Mesenteric fat pad (tissue), 1 donor: Measurements from ENCODE around the gene OPTC. TPM values are rescaled to one million over a fixed set of nuclear protein-coding genes. Genes with fewer than 3 reads are reported as not detected.

ENCODE experiments used
- DNase-seq: peaks from one replicate; pipeline ENCODE4 v3.0.0-alpha.2; 2020; ENCODE audit warnings: low spot score
- total RNA-seq: library from RNA; stranded (reverse); fragmentation: NEBNext Ultra II Directional; extraction: Animal tissue kit (Norgen Biotek cat#: 25700); gene quantifications from one replicate; pipeline ENCODE4 v1.2.1, GENCODE V29; 2021
- donor health status: DM: yes; HTN: yes; CAD: no.

The OPTC gene
- total RNA-seq, 1 donor from 2014 or later = not detected

GRCh38 chr1:203490607-203491006 lies 3.3 kb upstream of the OPTC start:
- no peak for DNase-seq

GRCh38 chr1:203491664-203492063 lies 2.3 kb upstream of the OPTC start:
- DNase-seq = no peak

- DNase-seq = no peak
Observed at GRCh38 chr1:203492082-203492747, 1.7 kb upstream of the OPTC start.

- DNase-seq = no peak
Observed at GRCh38 chr1:203492748-203493130, 1.2 kb upstream of the OPTC start.

- no peak for DNase-seq
Observed at GRCh38 chr1:203495845-203496244, 1.9 kb downstream of the OPTC start.

GRCh38 chr1:203497269-203497777 lies 3.4 kb downstream of the OPTC start:
- no peak for DNase-seq

GRCh38 chr1:203499643-203500278 lies 5.8 kb downstream of the OPTC start:
- DNase-seq = no peak

GRCh38 chr1:203500279-203500678 lies 6.3 kb downstream of the OPTC start:
- no peak for DNase-seq

- DNase-seq = no peak
Observed at GRCh38 chr1:203503836-203504235, 9.9 kb downstream of the OPTC start.

- DNase-seq = no peak
Observed at GRCh38 chr1:203504400-203505250, 10.7 kb downstream of the OPTC start.

GRCh38 chr1:203505526-203506204 lies 11.7 kb downstream of the OPTC start:
- DNase-seq = no peak

- no peak for DNase-seq
Observed at GRCh38 chr1:203506858-203507626, 13.1 kb downstream of the OPTC start.

GRCh38 chr1:203507759-203508158 lies 13.8 kb downstream of the OPTC start:
- no peak for DNase-seq

- DNase-seq = no peak
Observed at GRCh38 chr1:203508463-203509073, 14.6 kb downstream of the OPTC start.

- DNase-seq = no peak
Observed at GRCh38 chr1:203509135-203509534, 15.2 kb downstream of the OPTC start.

GRCh38 chr1:203511513-203511912 lies 17.6 kb downstream of the OPTC start:
- DNase-seq = no peak

GRCh38 chr1:203511930-203512329 lies 18.0 kb downstream of the OPTC start:
- DNase-seq = no peak

- DNase-seq = no peak
Observed at GRCh38 chr1:203512517-203512847, 18.5 kb downstream of the OPTC start.

- no peak for DNase-seq
Observed at GRCh38 chr1:203512848-203513584, 19.1 kb downstream of the OPTC start.

GRCh38 chr1:203513585-203514031 lies 19.7 kb downstream of the OPTC start:
- DNase-seq = no peak
